CD4-positive, alpha-beta T cell (primary cell): ENCODE data around the gene DPAGT1. TPM values are rescaled to one million over a fixed set of nuclear protein-coding genes. Genes with fewer than 3 reads are reported as not detected.

ENCODE experiments used
- ATAC-seq: fragments of 200-7000 bp; cut with Tn5 transposase; one replicate; pipeline ENCODE4 v1.10.0; 2022; ENCODE audit warnings: mild to moderate bottlenecking; ENCODE audit not compliant: poor library complexity
- CTCF ChIA-PET: fragments of 350-600 bp; sonication (Branson Sonifier 250); formaldehyde crosslinking; loops from one replicate; lab custom pipeline; 2021; ENCODE audit warnings: antibody characterized with exemption, inconsistent platforms; lab: Charles Lee
- POLR2A ChIA-PET: fragments of 350-600 bp; sonication (Branson Sonifier 250); formaldehyde crosslinking; loops from one replicate; lab custom pipeline; 2021; ENCODE audit warnings: antibody characterized with exemption, inconsistent platforms; lab: Charles Lee
- DNase-seq, 14 experiments: peaks; one replicate each; pipeline ENCODE4 v3.0.0-alpha.2; 2013 to 2020; ENCODE audit warnings: mixed read lengths in 2 of 14
- H3K27ac ChIP-seq, 2 donors: one replicate each; pipeline versions ENCODE4 v1.5.1 to v1.7.0; 2013; ENCODE audit warnings: low read length in 2 of 2, low read depth in 1 of 2, mild to moderate bottlenecking in 1 of 2
- H3K27me3 ChIP-seq, 2 experiments: 1 replicate in 1 of 2; 2 replicates in 1 of 2; pipeline versions ENCODE4 v1.6.1 to v1.7.0; 2013; ENCODE audit warnings: low read length in 2 of 2, control low read depth in 1 of 2, mild to moderate bottlenecking in 1 of 2, moderate library complexity in 1 of 2; ENCODE audit not compliant: insufficient read depth in 2 of 2, control insufficient read depth in 1 of 2
- H3K36me3 ChIP-seq: one replicate; pipeline ENCODE4 v1.6.1; 2013; ENCODE audit warnings: low read length, control low read depth; ENCODE audit not compliant: insufficient read depth
- H3K4me1 ChIP-seq: one replicate; pipeline ENCODE4 v1.6.1; 2013; ENCODE audit warnings: low read length, control low read depth; ENCODE audit not compliant: insufficient read depth
- H3K4me3 ChIP-seq: one replicate; pipeline ENCODE4 v1.5.1; 2013; ENCODE audit warnings: mild to moderate bottlenecking, low read length, moderate library complexity
- H3K9me3 ChIP-seq, 2 experiments: 1 replicate in 1 of 2; 2 replicates in 1 of 2; pipeline versions ENCODE4 v1.6.1 to v1.7.0; 2013; ENCODE audit warnings: low read length in 2 of 2, mild to moderate bottlenecking in 2 of 2, control low read depth in 1 of 2, moderate library complexity in 1 of 2; ENCODE audit not compliant: control insufficient read depth in 1 of 2, insufficient read depth in 1 of 2
- H3K27ac Mint-ChIP-seq: one replicate; pipeline ENCODE4 v1.8.0; 2020; ENCODE audit warnings: mixed read lengths
- H3K27me3 Mint-ChIP-seq: one replicate; pipeline ENCODE4 v1.8.0; 2021; ENCODE audit warnings: mixed read lengths
- H3K36me3 Mint-ChIP-seq: one replicate; pipeline ENCODE4 v1.8.0; 2021; ENCODE audit warnings: low read depth, mixed read lengths
- H3K4me1 Mint-ChIP-seq: one replicate; pipeline ENCODE4 v1.8.0; 2021; ENCODE audit warnings: low read depth, mixed read lengths
- H3K4me3 Mint-ChIP-seq: one replicate; pipeline ENCODE4 v1.8.0; 2020; ENCODE audit warnings: mild to moderate bottlenecking, mixed read lengths
- H3K9me3 Mint-ChIP-seq: one replicate; pipeline ENCODE4 v1.8.0; 2020; ENCODE audit warnings: mixed read lengths
- CTCF ChIP-seq: fragments of 200-600 bp; IDR thresholded peaks from one replicate; pipeline ENCODE4 v1.8.0; 2022; ENCODE audit warnings: antibody characterized with exemption, mild to moderate bottlenecking
- intact Hi-C, 2 experiments: fragments of 100-400 bp; cut with DNase I in 1 of 2; cut with micrococcal nuclease in 1 of 2; formaldehyde crosslinking; loops; one replicate each; pipeline versions ENCODE4 v1.15.1 to v1.9.0; 2023 to 2025; cut with DNase I, micrococcal nuclease
- total RNA-seq, 174 experiments: library from RNA in 2 of 174; stranded (reverse) in 2 of 174; gene quantifications; one replicate each; pipeline ENCODE4 v1.2.3 and lab custom pipeline; 2021 to 2026

The DPAGT1 gene
- total RNA-seq, 2 experiments from 2014 or later: 9.5 to 11.7 TPM

- Mint-ChIP-seq H3K27me3 (no peaks in the 10 kb centered on the region), H3K27ac (no peak overlapping the region), H3K36me3 (peaks cover 92% of the 10 kb centered on the region), H3K4me3 (no peak overlapping the region), H3K4me1 (peaks cover 12% of the 10 kb centered on the region), H3K9me3 (no peaks in the 10 kb centered on the region)
- Histone ChIP-seq H3K36me3 (peaks cover 91% of the 10 kb centered on the region), H3K27ac (no peak overlapping the region), H3K4me1 (peaks cover 13% of the 10 kb centered on the region), H3K9me3 (no peaks in the 10 kb centered on the region), H3K27me3 (no peaks in the 10 kb centered on the region), H3K4me3 (no peak overlapping the region)
- ATAC-seq (no peak), DNase-seq (no peak)
- CTCF ChIA-PET: interaction anchor here (2.3 kb wide), 1 partner anchor 9 kb away, joined by 6 read pairs; no protein-coding TSS in a partner anchor
- TF ChIP-seq CTCF: no peak
- POLR2A ChIA-PET: no interaction called here
- intact Hi-C loops: no loop called here
Observed at GRCh38 chr11:119049081-119049480, 52.6 kb downstream of the DPAGT1 start.

- no peaks in the 10 kb centered on the region for H3K27me3 Mint-ChIP-seq
- Histone ChIP-seq H3K36me3 (peaks cover 87% of the 10 kb centered on the region), H3K4me3 (no peak overlapping the region), H3K27ac (no peak overlapping the region), H3K9me3 (no peaks in the 10 kb centered on the region), H3K27me3 (no peaks in the 10 kb centered on the region), H3K4me1 (peaks cover 13% of the 10 kb centered on the region)
- POLR2A ChIA-PET: no interaction called here
- TF ChIP-seq CTCF: no peak
- ATAC-seq (no peak), DNase-seq (no peak)
- intact Hi-C loops: no loop called here
- CTCF ChIA-PET: interaction anchor here (2.3 kb wide), 1 partner anchor 9 kb away, joined by 6 read pairs; no protein-coding TSS in a partner anchor
- no peak overlapping the region for H3K27ac Mint-ChIP-seq
- H3K4me3 Mint-ChIP-seq: no peak overlapping the region
- H3K36me3 Mint-ChIP-seq: peaks cover 87% of the 10 kb centered on the region
- H3K9me3 Mint-ChIP-seq: no peaks in the 10 kb centered on the region
- peaks cover 9% of the 10 kb centered on the region for H3K4me1 Mint-ChIP-seq
Observed at GRCh38 chr11:119048644-119049043, 53.0 kb downstream of the DPAGT1 start.

- peaks cover 72% of the 10 kb centered on the region for H3K36me3 ChIP-seq
- CTCF ChIA-PET: interaction anchor here (2.3 kb wide), 1 partner anchor 11 kb away, joined by 6 read pairs; no protein-coding TSS in a partner anchor
- DNase-seq (no peak), ATAC-seq (no peak)
- no peaks in the 10 kb centered on the region for H3K9me3 ChIP-seq
- H3K4me3 Mint-ChIP-seq: no peak overlapping the region
- H3K4me1 ChIP-seq: peaks cover 11% of the 10 kb centered on the region
- no peaks in the 10 kb centered on the region for H3K27me3 Mint-ChIP-seq
- TF ChIP-seq CTCF: no peak
- intact Hi-C loops: no loop called here
- POLR2A ChIA-PET: interaction anchor here (1.3 kb wide), 1 partner anchor 20 kb away, joined by 3 read pairs; the partner anchor contains the start of gene VPS11
- H3K27me3 ChIP-seq: no peaks in the 10 kb centered on the region
- no peak overlapping the region for H3K27ac Mint-ChIP-seq
- no peaks in the 10 kb centered on the region for H3K9me3 Mint-ChIP-seq
- peaks cover 4% of the 10 kb centered on the region for H3K4me1 Mint-ChIP-seq
- H3K36me3 Mint-ChIP-seq: peaks cover 73% of the 10 kb centered on the region
- H3K27ac ChIP-seq: no peak overlapping the region
- no peak overlapping the region for H3K4me3 ChIP-seq
Observed at GRCh38 chr11:119047205-119047604, 54.4 kb downstream of the DPAGT1 start.

Other genes starting within 250 kb of the DPAGT1 start
- gene CXCR5, start 218.0 kb downstream of the DPAGT1 start, total RNA-seq: 10 to 100 TPM; 13.2 to 14.3 TPM
- 100 to 1,000 TPM; 326 to 332 TPM for gene BCL9L, start 175.9 kb downstream of the DPAGT1 start, total RNA-seq
- under 1 TPM in 1 of 2 experiments, not detected in 1; 0.27 TPM for gene UPK2, start 145.6 kb downstream of the DPAGT1 start, total RNA-seq
- gene FOXR1, start 130.1 kb downstream of the DPAGT1 start, total RNA-seq: not detected
- gene CENATAC, start 103.7 kb downstream of the DPAGT1 start, total RNA-seq: 100 to 1,000 TPM; 121 to 122 TPM
- 1,000 to 10,000 TPM; 2,261 to 2,296 TPM for gene RPS25, start 83.5 kb downstream of the DPAGT1 start, total RNA-seq
- 100 to 1,000 TPM; 101 to 106 TPM for gene TRAPPC4, start 83.1 kb downstream of the DPAGT1 start, total RNA-seq
- gene SLC37A4, start 71.0 kb downstream of the DPAGT1 start, total RNA-seq: 1 to 10 TPM; 5.2 to 6.6 TPM
- gene HYOU1, start 44.6 kb downstream of the DPAGT1 start, total RNA-seq: 10 to 100 TPM; 76.5 to 81.4 TPM
- gene VPS11, start 34.0 kb downstream of the DPAGT1 start, total RNA-seq: 10 to 100 TPM; 76.4 to 84.3 TPM
- 1 to 10 TPM; 3.4 to 4.1 TPM for gene HMBS, start 17.0 kb downstream of the DPAGT1 start, total RNA-seq
- gene C2CD2L, start 5.5 kb upstream of the DPAGT1 start, total RNA-seq: 10 to 100 TPM; 16.0 to 16.2 TPM
- gene HINFP, start 19.7 kb upstream of the DPAGT1 start, total RNA-seq: 10 to 100 TPM; 17.6 to 20.5 TPM
- gene ABCG4, start 47.2 kb upstream of the DPAGT1 start, total RNA-seq: under 1 TPM in 1 of 2 experiments, not detected in 1; 0.08 TPM
- 1 to 10 TPM; 4.2 to 5.4 TPM for gene NLRX1, start 66.9 kb upstream of the DPAGT1 start, total RNA-seq
- under 1 TPM; 0.59 to 0.63 TPM for gene NHERF4, start 83.6 kb upstream of the DPAGT1 start, total RNA-seq
- 10 to 100 TPM; 19.5 to 20.8 TPM for gene CBL, start 104.5 kb upstream of the DPAGT1 start, total RNA-seq
- 10 to 100 TPM; 16.0 to 16.5 TPM for gene MCAM, start 215.3 kb upstream of the DPAGT1 start, total RNA-seq
- gene RNF26, start 232.7 kb upstream of the DPAGT1 start, total RNA-seq: 10 to 100 TPM; 18.3 to 20.5 TPM
- not detected for gene C1QTNF5, start 239.0 kb upstream of the DPAGT1 start, total RNA-seq
- gene MFRP, start 244.9 kb upstream of the DPAGT1 start, total RNA-seq: not detected